Activated T-cell treated with anti-CD3 and anti-CD28 coated beads, Interleukin-2, amount 50 U/mL, for 48 hours (primary cell): ENCODE measurements around the gene EXOC3L4.

ENCODE experiments used
- DNase-seq, 2 experiments: peaks; one replicate each; pipeline ENCODE4 v3.0.0-alpha.2; 2020

Gene EXOC3L4

DNA sequence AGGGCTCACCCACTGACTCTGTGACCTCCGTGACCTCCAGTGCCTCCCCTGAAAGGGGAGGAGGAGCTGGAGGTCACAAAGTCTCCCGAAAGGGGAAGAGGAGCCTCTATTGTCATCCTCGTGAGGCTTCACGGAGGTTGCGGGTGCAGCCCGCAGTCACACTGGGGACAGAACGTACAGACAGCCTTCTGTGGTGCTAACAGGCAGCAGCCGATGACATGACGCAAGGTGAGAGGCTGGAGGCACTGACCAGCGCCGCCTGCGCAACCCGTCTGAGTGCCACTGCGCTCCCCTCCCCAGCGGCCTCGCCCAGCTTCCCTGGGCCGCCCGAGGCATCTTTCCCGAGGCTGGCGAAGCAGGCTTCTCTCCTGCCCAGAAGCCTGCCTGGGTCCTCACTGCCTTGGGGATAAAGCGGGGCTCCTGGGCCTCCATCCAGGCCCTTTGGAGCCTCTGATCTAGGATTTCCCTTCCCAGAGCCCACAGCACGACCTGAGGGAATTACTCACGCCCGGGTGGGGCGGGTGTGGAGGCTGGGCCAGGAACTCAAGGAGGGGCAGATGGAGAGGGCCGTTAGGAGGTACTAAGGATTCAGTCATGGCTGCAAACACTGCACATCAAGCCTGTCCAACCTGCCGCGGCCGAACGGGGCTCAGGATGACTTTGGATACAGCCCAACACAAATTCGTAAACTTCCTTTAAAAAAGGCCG is 22.8 kb upstream of the EXOC3L4 start:
- no peak for DNase-seq

DNA sequence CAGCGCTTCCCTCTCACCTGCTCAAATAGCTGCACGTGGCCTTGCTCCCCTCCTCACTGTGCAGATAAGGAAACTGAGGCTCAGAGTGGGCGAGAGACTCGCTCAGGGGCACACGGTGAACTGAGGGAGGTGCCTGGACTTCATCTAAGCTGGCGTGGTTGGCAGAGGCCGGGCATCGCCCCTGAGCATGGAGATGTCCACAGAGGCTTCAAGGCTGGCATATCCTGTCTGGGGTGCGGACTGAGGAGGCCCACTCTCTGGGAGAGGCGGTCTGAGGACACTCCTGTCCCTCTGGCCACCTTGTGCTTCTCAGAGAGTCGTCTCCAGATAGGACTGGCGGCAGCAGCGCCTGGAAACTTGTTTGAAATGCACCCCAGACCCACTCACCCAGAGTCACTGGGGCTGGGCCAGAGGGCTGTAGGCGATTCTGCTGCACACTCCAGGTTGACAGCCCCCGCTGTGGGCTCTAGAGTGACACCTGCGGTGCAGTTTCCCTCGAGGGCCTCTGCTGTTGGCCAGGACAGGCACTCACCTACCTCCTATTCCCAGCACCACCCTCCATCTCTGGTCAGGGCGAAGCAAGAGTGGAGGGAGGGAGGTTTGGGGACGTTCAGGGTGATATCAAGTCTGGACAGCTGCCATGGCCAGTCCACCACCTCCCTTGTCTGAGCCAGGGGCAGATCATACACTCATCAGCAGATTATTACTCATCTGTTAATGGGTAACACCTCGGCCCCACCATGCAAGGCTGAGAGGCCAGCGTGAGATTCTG is 21.7 kb upstream of the EXOC3L4 start:
- no peak for DNase-seq

DNA sequence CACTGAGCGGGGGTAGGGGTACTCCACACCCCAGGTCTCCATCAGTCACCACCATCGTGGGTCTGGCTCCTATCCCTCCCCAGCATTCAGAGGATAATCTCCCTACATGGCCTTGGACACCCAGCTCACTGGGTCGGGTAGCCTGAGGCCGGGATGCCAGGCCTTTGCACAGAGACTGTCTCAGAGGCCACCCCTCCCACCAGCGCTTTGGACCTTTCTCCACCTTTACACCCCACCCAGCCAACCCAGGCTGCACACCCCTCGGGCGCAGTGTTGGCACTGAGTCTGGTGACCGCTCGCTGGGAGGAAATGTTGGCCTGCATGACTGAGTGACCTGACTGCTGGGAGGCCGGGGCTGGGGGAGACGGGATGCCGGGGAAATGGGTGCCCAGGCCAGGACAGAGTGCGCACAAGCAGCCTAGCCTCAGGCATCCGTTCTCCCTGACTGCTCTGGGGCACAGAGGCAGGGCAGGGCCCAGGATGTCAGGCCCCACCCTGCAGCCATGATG is 21.1 kb upstream of the EXOC3L4 start:
- DNase-seq, result no peak

GRCh38 chr14:103073876-103074728 is 20.4 kb upstream of the EXOC3L4 start:
- DNase-seq, result no peak

GRCh38 chr14:103074729-103075367 is 19.7 kb upstream of the EXOC3L4 start:
- peak in 1 of 2 experiments; percentile 47 for DNase-seq

- DNase-seq, result peak; percentile 73 to 80
Measured at GRCh38 chr14:103078420-103078749, 16.1 kb upstream of the EXOC3L4 start.

GRCh38 chr14:103078860-103079587 is 15.5 kb upstream of the EXOC3L4 start:
- DNase-seq, result no peak

DNA sequence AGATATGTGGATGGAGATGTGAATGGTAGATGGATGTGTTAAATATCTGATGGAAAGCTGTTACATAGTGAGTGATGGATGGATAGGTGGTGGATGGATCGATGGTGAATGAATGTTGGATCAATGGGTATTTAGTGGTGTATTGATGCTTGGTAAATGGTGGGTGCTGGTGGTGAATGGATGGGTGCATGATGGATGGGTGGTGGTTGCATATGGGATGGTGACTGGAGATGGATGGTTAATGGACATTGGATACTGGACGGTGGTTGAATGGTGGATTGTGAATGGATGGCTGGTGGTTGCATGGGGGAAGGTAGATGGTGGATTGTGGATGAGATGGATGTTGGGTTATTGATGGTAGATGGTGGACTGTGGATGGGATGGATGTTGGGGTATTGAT is 12.6 kb upstream of the EXOC3L4 start:
- no peak for DNase-seq

DNA sequence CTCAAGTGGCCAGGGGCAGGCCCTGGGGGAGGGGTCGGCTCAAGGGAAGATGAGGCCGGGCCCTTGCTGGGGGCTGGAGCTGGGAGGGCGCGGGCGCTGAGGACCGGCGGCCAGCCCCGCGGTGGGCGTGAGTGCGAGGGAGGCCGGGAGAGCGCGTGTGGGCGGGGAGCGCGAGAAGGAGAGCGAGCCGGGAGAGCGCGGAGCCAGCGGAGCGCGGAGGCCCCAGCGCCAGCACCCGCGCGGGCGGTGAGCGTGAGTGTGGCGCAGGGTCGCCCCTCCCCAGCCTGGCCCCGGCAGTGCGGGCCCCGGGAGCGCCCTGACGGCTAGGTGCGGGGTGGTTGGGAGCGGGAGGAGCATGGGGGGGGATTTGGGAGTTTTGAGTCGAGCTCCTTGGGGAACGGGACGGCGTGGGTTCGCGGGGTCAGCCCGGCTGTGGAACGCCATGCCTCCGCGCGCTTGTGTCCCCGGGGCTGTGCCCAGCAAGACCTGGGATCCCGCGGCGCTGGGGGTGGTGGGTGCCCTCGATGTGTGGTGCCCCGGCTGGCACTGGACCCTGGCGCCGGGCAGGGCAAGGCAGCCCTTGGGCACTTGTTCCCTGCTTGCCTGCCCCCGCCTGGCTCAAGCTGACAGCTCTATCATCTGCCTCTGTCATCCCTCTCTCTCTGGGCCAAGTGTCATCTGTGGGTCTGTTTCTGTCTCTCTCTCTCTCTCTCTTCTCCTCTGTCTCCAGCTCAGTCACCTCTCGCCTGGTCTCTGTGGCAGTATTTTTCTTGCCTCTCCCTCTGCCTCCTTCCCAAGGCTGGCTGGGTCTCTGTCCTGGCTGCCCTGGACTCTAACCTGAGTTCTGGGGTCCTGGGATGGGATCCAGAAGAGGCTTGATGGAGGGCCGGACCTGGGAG is 10.3 kb upstream of the EXOC3L4 start, which contains the start of gene LBHD2:
TSS of gene LBHD2 (plus strand) at position 190 of the 899 bp plus-strand sequence. CDS start 1,803 bp downstream, outside the sequence.
- DNase-seq, result no peak

GRCh38 chr14:103085106-103086091 is 9.1 kb upstream of the EXOC3L4 start:
- DNase-seq, result no peak

- no peak for DNase-seq
Measured at GRCh38 chr14:103086771-103087342, 7.7 kb upstream of the EXOC3L4 start.

- DNase-seq, result no peak
Measured at GRCh38 chr14:103087343-103087835, 7.1 kb upstream of the EXOC3L4 start.

DNA sequence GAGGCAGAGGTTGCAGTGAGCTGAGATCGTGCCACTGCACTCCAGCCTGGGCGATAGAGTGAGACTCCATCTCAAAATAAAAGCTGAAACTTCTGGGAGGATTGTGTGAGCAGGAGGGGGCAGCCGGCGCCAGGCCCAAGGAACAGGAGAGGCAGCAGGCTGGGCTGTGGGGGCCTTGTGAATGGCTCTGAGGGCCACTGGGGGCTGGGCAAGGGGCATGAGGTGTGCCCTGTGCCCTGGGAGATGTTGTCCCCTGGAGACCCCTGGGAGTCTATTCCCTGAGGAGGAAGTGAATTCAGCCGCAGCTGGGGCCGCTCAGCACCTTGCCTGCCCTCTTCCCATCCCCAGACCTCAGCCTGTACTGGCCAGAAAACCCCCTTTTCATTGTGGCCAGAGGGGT is 5.6 kb upstream of the EXOC3L4 start:
- DNase-seq, result no peak

- DNase-seq, result no peak
Measured at GRCh38 chr14:103089386-103090335, 4.9 kb upstream of the EXOC3L4 start.

DNA sequence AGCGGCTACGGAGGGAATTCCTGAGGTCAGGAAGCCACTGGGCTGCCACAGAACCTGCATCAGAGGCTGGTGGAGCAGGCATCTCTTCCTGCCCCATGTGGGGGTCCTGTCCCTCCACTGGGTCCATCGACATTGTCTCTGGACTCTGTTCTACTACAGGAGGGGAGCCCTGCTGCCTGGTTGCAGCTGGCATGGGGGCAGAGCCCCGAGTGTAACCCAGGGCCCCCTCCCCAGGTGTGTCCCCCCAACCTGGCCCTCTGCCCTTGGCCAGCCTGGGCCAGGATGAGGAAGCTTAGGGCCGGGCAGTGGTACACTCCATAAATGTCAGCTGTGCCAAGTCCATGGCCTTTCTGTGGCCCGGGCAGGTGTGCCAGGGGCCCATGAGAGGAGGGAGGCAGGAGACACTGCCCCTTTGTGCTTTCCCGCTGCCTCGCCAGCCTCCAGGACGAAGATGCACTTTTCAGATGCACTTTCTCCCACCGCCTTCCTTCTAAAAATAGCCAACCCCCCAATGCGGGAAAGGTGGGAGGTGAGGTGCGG is 4.0 kb upstream of the EXOC3L4 start:
- DNase-seq, result no peak

DNA sequence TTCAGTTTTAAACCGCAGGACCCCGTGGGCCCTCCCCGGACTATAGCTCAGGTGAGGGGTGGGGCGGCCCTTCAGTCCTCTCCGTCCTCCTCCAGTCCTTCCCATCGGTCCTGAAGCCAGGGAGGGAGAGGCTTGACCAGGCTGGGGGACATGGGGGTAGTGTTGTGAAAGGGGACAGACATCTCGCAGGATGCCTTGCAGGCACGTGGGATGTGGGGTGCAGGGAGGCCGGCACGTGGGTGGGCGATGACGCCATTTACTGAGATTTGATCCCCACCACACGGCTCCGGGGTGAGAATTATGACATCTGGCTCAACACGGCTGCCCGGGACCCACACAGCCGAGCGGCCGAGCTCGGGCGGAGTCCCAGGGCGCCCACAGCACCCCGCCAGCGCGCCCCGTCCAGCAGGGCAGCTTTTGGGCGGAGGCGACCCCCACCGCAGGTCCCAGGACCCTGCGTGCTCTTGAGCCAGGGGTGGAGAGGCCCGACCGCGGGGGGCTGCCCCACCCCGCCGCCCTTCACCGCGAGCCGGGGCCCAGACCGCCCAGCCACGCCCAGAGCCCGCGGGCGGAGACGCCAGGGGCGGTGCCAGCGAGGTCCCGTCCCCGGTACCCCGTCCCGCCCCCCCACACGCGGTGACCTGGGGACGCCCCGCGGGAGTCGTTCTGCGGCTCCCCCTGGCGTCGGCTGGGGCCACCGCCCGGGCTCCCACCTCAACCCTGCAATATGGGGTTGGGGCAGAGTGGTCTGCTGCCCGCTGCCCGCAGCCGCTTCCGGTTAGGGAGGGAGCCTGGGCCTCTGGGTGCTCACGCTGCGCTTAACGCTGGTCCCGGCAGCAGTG is 3.3 kb upstream of the EXOC3L4 start:
- peak; percentile 84 to 87 for DNase-seq

GRCh38 chr14:103091883-103092222 is 2.7 kb upstream of the EXOC3L4 start:
- DNase-seq, result no peak
